HepG2 (cell line): ENCODE data around the gene SAYSD1. TPM values are rescaled to one million over a fixed set of nuclear protein-coding genes. Genes with fewer than 3 reads are reported as not detected.

Source experiments
- DNMT1 ChIP-seq: sonication (generic); formaldehyde crosslinking; IDR thresholded peaks from 2 replicates; pipeline ENCODE4 v1.5.1; 2020; ENCODE audit warnings: mild to moderate bottlenecking, missing genetic modification reagents
- GPN1 ChIP-seq: sonication (generic); formaldehyde crosslinking; IDR thresholded peaks from 2 replicates; pipeline ENCODE4 v1.5.1; 2020; ENCODE audit warnings: missing genetic modification reagents, borderline replicate concordance
- HNRNPLL ChIP-seq: fragments of 200-400 bp; formaldehyde crosslinking; IDR thresholded peaks from 2 replicates; pipeline ENCODE4 v1.6.1; 2017; ENCODE audit warnings: mild to moderate bottlenecking, low read depth, low read length; ENCODE audit not compliant: poor library complexity, severe bottlenecking
- HOXA3 ChIP-seq: sonication (generic); formaldehyde crosslinking; IDR thresholded peaks from 2 replicates; pipeline ENCODE4 v1.5.0; 2020; ENCODE audit warnings: missing genetic modification reagents
- KAT2B ChIP-seq: fragments of 150-350 bp; IDR thresholded peaks from 2 replicates; pipeline ENCODE4 v1.6.1; 2014; ENCODE audit warnings: low read depth, low read length, borderline replicate concordance
- MIER2 ChIP-seq: IDR thresholded peaks from 2 replicates; pipeline ENCODE4 v1.6.1; 2016; ENCODE audit warnings: missing biosample characterization, missing genetic modification reagents
- PHF8 ChIP-seq: sonication (generic); formaldehyde crosslinking; IDR thresholded peaks from 2 replicates; pipeline ENCODE4 v1.5.0; 2020; ENCODE audit warnings: missing genetic modification reagents
- RFXAP ChIP-seq: sonication (generic); formaldehyde crosslinking; IDR thresholded peaks from 2 replicates; pipeline ENCODE4 v1.4.0; 2020; ENCODE audit warnings: missing genetic modification reagents, borderline replicate concordance
- SMARCC2 ChIP-seq: fragments of 450-650 bp; IDR thresholded peaks from 2 replicates; pipeline ENCODE4 v1.6.1; 2017; ENCODE audit warnings: antibody characterized with exemption, mild to moderate bottlenecking
- TMF1 ChIP-seq: sonication (generic); formaldehyde crosslinking; IDR thresholded peaks from 2 replicates; pipeline ENCODE4 v1.8.1; 2022; ENCODE audit warnings: low read depth, missing genetic modification reagents
- TRIM24 ChIP-seq: sonication (generic); formaldehyde crosslinking; IDR thresholded peaks from 2 replicates; pipeline ENCODE4 v1.8.0; 2022; ENCODE audit warnings: mild to moderate bottlenecking, missing genetic modification reagents
- ZNF12 ChIP-seq: sonication (generic); formaldehyde crosslinking; IDR thresholded peaks from 2 replicates; pipeline ENCODE4 v1.5.0; 2020; ENCODE audit warnings: missing genetic modification reagents
- ZNF224 ChIP-seq: sonication (generic); formaldehyde crosslinking; IDR thresholded peaks from 2 replicates; pipeline ENCODE4 v1.5.0; 2020; ENCODE audit warnings: mild to moderate bottlenecking, missing genetic modification reagents
- ZNF251 ChIP-seq: sonication (generic); formaldehyde crosslinking; IDR thresholded peaks from 2 replicates; pipeline ENCODE4 v1.9.0; 2021; ENCODE audit warnings: mild to moderate bottlenecking, missing genetic modification reagents
- ZNF382 ChIP-seq: sonication (generic); formaldehyde crosslinking; IDR thresholded peaks from 2 replicates; pipeline ENCODE4 v1.5.0; 2020; ENCODE audit warnings: missing genetic modification reagents, mild to moderate bottlenecking, borderline replicate concordance
- ZNF432 ChIP-seq: sonication (generic); formaldehyde crosslinking; IDR thresholded peaks from 2 replicates; pipeline ENCODE4 v1.5.0; 2020; ENCODE audit warnings: missing genetic modification reagents, mild to moderate bottlenecking, borderline replicate concordance
- ZNF44 ChIP-seq: sonication (generic); formaldehyde crosslinking; IDR thresholded peaks from 2 replicates; pipeline ENCODE4 v1.5.1; 2020; ENCODE audit warnings: mild to moderate bottlenecking, missing genetic modification reagents
- ZNF570 ChIP-seq: sonication (generic); formaldehyde crosslinking; IDR thresholded peaks from 2 replicates; pipeline ENCODE4 v1.4.0; 2020; ENCODE audit warnings: mild to moderate bottlenecking, missing genetic modification reagents, borderline replicate concordance
- ZNF709 ChIP-seq: sonication (generic); formaldehyde crosslinking; IDR thresholded peaks from 2 replicates; pipeline ENCODE4 v1.5.0; 2020; ENCODE audit warnings: mild to moderate bottlenecking, missing genetic modification reagents
- ZNF724P ChIP-seq: sonication (generic); formaldehyde crosslinking; IDR thresholded peaks from 2 replicates; pipeline ENCODE4 v1.8.0; 2022; ENCODE audit warnings: missing genetic modification reagents, borderline replicate concordance
- polyA plus RNA-seq, 8 experiments: library from polyadenylated mRNA; depleted of rRNA in 3 of 8; stranded (reverse) in 7 of 8; unstranded in 1 of 8; fragments of >200 nt; fragmentation: Illumina TruSeq in 4 of 8; extraction: Trizol in 4 of 8; gene quantifications; 2 replicates each; pipeline versions ENCODE4 v1.2.1 to v1.2.3, GENCODE V29; 2011 to 2016; ENCODE audit warnings: low read depth in 4 of 8, missing spikeins in 1 of 8, mixed read lengths in 1 of 8; ENCODE audit not compliant: insufficient read depth in 1 of 8
- total RNA-seq, 5 experiments: library from RNA; depleted of rRNA; stranded (reverse); fragments of >200 nt; fragmentation: Illumina TruSeq; extraction: Trizol; gene quantifications; 2 replicates each; pipeline ENCODE4 v1.2.3, GENCODE V29; 2016; ENCODE audit warnings: low read depth in 1 of 5
- TF ChIP-seq, protein P1 (sequence below): sonication (generic); formaldehyde crosslinking; IDR thresholded peaks from 2 replicates; pipeline ENCODE4 v1.5.0; 2020; ENCODE audit warnings: mild to moderate bottlenecking, missing genetic modification reagents
- TF ChIP-seq, protein P2 (sequence below): sonication (generic); formaldehyde crosslinking; IDR thresholded peaks from 2 replicates; pipeline ENCODE4 v1.9.0; 2022; ENCODE audit warnings: missing genetic modification reagents, mild to moderate bottlenecking, borderline replicate concordance
- TF ChIP-seq, protein P3 (sequence below): sonication (generic); formaldehyde crosslinking; IDR thresholded peaks from 2 replicates; pipeline ENCODE4 v1.5.1; 2020; ENCODE audit warnings: mild to moderate bottlenecking, missing genetic modification reagents
- TF ChIP-seq, protein P4 (sequence below): sonication (generic); formaldehyde crosslinking; IDR thresholded peaks from 2 replicates; pipeline ENCODE4 v1.4.0; 2020; ENCODE audit warnings: missing genetic modification reagents

The SAYSD1 gene
- total and polyA plus RNA-seq, 2 of the 13 experiments (the other 11 are each of a cell fraction or from before 2014, with no cell fraction given), result 10.1 to 16.0 TPM

DNA sequence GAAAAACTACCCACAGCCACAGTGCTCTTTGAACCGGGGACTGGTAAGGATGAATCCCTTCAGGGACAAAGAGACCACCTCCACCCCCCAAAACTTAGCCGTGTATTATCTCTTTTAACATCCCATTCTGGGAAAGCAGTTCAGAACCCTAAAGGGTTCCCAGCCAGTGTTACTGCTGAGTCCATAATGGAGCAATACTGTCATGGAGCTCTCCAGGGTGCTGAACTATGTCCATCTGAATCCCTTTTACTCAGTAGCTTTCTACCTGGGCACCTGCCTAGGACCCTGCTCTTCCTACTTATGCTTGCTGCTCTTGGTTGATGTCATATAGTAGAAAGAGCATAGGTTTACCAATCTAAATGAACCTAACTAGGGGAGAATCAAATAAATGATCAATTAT, 22.3 kb upstream of the SAYSD1 start (continued):
- TF ChIP-seq, protein P1, sequence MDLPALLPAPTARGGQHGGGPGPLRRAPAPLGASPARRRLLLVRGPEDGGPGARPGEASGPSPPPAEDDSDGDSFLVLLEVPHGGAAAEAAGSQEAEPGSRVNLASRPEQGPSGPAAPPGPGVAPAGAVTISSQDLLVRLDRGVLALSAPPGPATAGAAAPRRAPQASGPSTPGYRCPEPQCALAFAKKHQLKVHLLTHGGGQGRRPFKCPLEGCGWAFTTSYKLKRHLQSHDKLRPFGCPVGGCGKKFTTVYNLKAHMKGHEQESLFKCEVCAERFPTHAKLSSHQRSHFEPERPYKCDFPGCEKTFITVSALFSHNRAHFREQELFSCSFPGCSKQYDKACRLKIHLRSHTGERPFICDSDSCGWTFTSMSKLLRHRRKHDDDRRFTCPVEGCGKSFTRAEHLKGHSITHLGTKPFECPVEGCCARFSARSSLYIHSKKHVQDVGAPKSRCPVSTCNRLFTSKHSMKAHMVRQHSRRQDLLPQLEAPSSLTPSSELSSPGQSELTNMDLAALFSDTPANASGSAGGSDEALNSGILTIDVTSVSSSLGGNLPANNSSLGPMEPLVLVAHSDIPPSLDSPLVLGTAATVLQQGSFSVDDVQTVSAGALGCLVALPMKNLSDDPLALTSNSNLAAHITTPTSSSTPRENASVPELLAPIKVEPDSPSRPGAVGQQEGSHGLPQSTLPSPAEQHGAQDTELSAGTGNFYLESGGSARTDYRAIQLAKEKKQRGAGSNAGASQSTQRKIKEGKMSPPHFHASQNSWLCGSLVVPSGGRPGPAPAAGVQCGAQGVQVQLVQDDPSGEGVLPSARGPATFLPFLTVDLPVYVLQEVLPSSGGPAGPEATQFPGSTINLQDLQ (CRISPR knock-in tag), result no peak
- TF ChIP-seq, protein P2, sequence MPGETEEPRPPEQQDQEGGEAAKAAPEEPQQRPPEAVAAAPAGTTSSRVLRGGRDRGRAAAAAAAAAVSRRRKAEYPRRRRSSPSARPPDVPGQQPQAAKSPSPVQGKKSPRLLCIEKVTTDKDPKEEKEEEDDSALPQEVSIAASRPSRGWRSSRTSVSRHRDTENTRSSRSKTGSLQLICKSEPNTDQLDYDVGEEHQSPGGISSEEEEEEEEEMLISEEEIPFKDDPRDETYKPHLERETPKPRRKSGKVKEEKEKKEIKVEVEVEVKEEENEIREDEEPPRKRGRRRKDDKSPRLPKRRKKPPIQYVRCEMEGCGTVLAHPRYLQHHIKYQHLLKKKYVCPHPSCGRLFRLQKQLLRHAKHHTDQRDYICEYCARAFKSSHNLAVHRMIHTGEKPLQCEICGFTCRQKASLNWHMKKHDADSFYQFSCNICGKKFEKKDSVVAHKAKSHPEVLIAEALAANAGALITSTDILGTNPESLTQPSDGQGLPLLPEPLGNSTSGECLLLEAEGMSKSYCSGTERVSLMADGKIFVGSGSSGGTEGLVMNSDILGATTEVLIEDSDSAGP (CRISPR knock-in tag), result no peak
- TF ChIP-seq, protein P3, sequence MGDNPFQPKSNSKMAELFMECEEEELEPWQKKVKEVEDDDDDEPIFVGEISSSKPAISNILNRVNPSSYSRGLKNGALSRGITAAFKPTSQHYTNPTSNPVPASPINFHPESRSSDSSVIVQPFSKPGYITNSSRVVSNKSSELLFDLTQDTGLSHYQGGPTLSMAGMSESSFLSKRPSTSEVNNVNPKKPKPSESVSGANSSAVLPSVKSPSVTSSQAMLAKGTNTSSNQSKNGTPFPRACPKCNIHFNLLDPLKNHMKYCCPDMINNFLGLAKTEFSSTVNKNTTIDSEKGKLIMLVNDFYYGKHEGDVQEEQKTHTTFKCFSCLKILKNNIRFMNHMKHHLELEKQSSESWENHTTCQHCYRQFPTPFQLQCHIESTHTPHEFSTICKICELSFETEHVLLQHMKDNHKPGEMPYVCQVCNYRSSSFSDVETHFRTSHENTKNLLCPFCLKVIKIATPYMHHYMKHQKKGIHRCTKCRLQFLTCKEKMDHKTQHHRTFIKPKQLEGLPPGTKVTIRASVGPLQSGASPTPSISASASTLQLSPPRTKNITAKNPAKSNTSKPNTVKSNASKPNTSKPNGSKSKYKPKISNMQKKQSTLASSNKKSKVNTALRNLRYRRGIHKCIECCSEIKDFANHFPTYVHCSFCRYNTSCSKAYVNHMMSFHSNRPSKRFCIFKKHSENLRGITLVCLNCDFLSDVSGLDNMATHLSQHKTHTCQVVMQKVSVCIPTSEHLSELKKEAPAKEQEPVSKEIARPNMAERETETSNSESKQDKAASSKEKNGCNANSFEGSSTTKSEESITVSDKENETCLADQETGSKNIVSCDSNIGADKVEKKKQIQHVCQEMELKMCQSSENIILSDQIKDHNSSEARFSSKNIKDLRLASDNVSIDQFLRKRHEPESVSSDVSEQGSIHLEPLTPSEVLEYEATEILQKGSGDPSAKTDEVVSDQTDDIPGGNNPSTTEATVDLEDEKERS (CRISPR knock-in tag), result 0 out of 2 replicates have a peak, but pooled peaks have one; percentile 56
- TF ChIP-seq ZNF382 (CRISPR knock-in tag), result no peak
- no peak for TF ChIP-seq PHF8 (CRISPR knock-in tag)
- TF ChIP-seq KAT2B, result no peak
- no peak for TF ChIP-seq ZNF224 (CRISPR knock-in tag)
- TF ChIP-seq SMARCC2, result no peak
- TF ChIP-seq ZNF12 (CRISPR knock-in tag), result peak; percentile 49; the same call in 1 of the 2 replicates
- no peak for TF ChIP-seq DNMT1
- TF ChIP-seq ZNF724P (CRISPR knock-in tag), result no peak
- TF ChIP-seq HOXA3 (CRISPR knock-in tag), result no peak
- TF ChIP-seq HNRNPLL, result no peak
- no peak for TF ChIP-seq ZNF570 (CRISPR knock-in tag)
- TF ChIP-seq GPN1 (CRISPR knock-in tag), result no peak
- TF ChIP-seq ZNF44 (CRISPR knock-in tag), result no peak
- TF ChIP-seq TRIM24 (CRISPR knock-in tag), result no peak
- no peak for TF ChIP-seq TMF1 (CRISPR knock-in tag)
- TF ChIP-seq ZNF432, result no peak
- peak; percentile 99 for TF ChIP-seq MIER2 (CRISPR knock-in tag)
- no peak for TF ChIP-seq ZNF709
- TF ChIP-seq, protein P4, sequence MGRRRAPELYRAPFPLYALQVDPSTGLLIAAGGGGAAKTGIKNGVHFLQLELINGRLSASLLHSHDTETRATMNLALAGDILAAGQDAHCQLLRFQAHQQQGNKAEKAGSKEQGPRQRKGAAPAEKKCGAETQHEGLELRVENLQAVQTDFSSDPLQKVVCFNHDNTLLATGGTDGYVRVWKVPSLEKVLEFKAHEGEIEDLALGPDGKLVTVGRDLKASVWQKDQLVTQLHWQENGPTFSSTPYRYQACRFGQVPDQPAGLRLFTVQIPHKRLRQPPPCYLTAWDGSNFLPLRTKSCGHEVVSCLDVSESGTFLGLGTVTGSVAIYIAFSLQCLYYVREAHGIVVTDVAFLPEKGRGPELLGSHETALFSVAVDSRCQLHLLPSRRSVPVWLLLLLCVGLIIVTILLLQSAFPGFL (CRISPR knock-in tag), result no peak
- no peak for TF ChIP-seq ZNF251 (CRISPR knock-in tag)
- 0 out of 2 replicates have a peak, but pooled peaks have one; percentile 31 for TF ChIP-seq RFXAP (CRISPR knock-in tag)
